IPS-11a (cell line): Measurements from ENCODE around the gene MIEN1.
A peak's percentile ranks its signal among the peaks of the same experiment; 100 is the strongest.
"Not testable (repeated sequence)": the region's sequence is repeated elsewhere in the genome, so short reads cannot be mapped to it uniquely, and the experiment has no call there.

Experiments
- H3K4me3 ChIP-seq: one replicate; pipeline ENCODE4 v1.5.1; 2013; ENCODE audit warnings: low read depth, low read length, control low read depth

The MIEN1 gene

DNA sequence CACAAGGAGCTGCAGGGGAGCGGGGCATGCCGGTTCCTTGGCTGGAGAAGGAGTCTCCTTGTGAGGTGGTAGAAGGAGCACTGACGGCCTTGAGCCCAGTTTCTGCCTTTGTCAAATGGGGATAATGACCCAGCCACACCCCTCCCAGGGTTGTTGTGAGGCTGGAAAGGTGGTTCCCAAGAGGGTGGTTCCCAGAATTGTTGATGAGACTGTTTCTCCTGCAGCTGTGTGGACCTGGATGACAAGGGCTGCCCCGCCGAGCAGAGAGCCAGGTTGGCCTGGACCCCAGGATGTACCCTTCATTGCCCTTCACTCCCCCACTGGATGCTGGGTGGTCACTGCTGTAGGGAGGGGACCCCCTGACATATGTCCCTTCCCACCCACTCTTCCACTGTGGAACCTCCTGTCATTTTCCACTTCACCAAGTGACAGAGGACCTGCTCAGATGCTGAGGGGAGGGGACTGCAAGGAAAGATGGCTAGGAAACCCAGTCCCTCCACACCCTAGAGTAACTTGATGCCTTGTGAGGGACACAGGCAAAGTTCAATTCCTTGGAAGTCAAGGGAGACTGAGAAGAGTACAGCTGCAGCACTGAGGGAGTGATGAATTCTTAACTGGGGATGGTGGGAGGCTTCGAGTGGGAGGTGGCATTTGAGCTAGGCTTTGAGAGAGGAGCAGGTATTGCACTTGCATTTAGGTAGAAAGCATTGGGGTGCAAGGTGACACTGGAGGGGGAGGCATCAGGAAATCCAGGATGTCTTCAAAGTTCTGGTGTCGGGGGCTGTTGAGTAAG, 10.6 kb downstream of the MIEN1 start:
- H3K4me3 ChIP-seq: no peak overlapping the region

DNA sequence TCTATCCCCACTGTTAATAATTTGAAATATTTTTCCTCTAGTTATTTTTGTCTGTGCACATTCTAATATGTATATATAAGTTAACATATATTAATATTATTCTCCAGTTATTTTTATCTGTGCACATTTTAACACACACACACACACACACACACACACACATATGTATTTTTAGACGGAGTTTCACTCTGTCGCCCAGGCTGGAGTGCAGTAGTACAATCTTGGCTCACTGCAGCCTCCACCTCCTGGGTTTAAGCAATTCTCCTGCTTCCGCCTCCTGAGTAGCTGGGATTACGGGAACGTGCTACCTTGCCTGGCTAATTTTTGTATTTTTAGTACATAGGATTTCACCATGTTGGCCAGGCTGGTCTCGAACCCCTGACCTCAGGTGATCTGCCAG, 12.7 kb downstream of the MIEN1 start:
- no peak overlapping the region for H3K4me3 ChIP-seq

DNA sequence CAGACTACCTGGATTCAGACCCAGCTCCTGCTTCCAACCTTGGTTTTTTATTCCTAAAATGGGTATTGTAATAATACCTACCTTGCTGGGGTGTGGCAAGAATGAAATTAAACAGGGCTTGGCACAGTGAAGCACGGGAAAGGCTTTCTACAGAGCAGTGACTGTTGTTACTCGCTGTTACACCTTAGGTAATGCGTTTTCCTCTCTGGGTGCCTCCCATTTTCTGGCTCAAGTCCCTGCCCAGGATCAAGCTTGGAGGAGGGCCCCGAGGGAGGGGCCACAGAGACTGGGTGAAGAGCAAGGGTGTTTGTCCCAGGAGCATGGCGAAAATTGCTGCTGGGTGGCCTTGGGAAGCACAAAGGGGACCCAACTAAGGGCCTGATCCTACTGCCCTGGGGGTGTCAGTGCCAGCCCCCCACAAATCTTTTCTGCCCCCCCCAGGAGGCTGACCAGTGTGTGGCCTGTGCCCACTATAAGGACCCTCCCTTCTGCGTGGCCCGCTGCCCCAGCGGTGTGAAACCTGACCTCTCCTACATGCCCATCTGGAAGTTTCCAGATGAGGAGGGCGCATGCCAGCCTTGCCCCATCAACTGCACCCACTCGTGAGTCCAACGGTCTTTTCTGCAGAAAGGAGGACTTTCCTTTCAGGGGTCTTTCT, 13.3 kb downstream of the MIEN1 start:
- no peak overlapping the region for H3K4me3 ChIP-seq

DNA sequence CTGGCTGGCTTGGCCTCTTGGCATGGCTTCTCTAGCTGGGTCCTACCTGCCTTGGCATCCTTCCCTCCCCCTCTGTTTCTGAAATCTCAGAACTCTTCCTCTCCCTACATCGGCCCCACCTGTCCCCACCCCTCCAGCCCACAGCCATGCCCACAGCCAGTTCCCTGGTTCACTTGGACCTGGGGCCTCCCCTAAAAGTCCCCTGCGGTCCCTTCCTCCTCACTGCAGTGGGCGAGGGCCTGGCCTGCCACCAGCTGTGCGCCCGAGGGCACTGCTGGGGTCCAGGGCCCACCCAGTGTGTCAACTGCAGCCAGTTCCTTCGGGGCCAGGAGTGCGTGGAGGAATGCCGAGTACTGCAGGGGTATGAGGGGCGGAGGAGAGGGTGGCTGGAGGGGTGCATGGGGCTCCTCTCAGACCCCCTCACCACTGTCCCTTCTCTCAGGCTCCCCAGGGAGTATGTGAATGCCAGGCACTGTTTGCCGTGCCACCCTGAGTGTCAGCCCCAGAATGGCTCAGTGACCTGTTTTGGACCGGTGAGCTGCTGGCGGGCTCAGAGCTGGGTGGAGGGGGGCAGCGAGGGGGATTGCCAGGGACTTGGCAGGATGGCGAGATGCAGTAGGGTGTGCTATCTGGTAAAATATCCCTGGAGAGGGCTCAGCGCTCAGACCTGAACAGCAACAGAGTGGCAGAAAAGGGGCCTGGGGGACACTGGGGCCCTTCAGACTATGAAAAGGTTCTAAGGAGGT, 14.1 kb downstream of the MIEN1 start:
- no peak overlapping the region for H3K4me3 ChIP-seq

DNA sequence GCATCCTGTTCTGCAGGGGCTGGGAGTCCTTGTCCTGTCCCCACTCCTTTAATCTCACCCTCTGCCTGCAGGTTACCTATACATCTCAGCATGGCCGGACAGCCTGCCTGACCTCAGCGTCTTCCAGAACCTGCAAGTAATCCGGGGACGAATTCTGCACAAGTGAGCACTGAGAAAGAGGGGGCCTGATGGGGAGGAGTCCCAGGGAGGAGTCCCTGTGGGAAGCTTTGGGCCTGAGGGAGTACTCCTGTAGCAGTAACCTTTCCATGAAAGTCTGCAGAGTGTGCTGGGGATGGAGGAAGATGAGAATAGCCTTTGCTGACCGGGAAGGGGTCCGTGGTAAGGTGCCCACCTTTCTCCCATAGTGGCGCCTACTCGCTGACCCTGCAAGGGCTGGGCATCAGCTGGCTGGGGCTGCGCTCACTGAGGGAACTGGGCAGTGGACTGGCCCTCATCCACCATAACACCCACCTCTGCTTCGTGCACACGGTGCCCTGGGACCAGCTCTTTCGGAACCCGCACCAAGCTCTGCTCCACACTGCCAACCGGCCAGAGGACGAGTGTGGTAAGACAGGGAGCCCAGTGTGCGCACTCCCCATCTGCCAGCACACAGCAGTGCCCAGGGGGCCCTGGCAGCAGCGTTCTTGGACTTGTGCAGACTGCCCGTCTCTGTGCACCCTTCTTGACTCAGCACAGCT, 14.8 kb downstream of the MIEN1 start:
- no peak overlapping the region for H3K4me3 ChIP-seq

DNA sequence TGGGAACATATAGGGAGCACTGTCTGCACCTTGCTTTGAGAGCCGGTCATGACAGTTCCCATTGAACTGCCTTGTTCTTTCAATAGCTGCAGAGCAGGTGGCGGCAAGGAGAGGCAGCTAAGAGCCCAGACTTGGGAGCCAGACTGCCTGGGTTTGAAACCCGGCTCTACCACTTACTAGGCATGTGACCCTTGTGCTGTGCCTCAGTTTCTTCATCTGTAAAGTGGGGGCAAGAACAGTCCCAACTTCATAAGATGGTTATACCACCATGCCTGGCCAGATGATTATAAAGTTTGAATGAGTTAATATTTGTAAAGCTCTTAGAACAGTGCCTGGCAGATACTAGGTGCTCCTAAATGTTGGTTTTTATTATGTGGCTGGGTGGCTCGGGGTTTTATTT, 16.1 kb downstream of the MIEN1 start:
- no peak overlapping the region for H3K4me3 ChIP-seq

DNA sequence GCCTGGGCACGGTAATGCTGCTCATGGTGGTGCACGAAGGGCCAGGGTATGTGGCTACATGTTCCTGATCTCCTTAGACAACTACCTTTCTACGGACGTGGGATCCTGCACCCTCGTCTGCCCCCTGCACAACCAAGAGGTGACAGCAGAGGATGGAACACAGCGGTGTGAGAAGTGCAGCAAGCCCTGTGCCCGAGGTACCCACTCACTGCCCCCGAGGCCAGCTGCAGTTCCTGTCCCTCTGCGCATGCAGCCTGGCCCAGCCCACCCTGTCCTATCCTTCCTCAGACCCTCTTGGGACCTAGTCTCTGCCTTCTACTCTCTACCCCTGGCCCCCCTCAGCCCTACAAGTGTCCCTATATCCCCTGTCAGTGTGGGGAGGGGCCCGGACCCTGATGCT, 18.5 kb downstream of the MIEN1 start:
- no peak overlapping the region for H3K4me3 ChIP-seq

DNA sequence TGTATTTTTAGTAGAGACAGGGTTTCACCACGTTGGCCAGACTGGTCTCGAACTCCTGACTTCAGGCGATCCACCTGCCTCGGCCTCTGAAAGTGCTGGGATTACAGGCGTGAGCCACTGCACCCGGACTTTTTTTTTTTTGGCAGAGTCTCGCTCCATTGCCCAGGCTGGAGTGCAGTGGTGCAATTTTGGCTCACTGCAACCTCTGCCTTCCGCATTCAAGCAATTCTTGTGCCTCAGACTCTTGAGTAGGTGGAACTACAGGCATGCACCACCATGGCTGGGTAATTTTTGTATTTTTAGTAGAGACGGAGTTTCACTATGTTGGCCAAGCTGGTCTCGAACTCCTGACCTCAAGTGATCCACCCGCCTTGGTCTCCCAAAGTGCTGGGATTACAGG, 19.3 kb downstream of the MIEN1 start:
- H3K4me3 ChIP-seq: not testable (repeated sequence)

DNA sequence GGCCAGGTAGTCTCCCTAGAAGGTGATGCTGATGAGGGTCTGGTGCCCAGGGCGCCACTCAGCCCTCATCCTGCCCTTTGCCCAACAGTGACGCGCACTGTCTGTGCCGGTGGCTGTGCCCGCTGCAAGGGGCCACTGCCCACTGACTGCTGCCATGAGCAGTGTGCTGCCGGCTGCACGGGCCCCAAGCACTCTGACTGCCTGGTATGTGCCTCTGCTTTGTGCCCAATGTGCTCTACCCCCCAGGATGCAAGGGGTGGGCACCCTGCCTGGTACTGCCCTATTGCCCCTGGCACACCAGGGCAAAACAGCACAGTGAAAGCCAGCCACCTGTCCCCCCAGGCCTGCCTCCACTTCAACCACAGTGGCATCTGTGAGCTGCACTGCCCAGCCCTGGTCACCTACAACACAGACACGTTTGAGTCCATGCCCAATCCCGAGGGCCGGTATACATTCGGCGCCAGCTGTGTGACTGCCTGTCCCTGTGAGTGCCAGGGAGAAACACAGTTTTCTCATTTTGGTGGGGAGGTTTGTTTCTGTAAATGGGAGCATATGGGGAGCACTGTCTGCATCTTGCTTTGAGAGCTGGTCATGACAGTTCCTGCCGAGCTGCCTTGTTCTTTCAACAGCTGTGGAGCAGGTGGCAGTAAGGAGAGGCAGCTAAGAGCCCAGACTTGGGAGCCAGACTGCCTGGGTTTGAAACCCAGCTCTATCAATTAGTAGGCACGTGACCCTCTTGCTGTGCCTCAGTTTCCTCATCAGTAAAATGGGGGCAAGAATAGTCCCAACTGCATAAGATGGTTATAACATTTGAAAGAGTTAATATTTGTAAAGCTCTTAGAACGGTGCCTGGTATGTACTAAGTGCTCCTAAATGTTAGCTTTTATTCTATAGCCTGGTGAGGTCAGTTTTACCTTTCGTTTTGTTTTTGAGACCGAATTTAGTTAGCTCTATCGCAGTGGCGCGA, 20.1 kb downstream of the MIEN1 start:
- no peak overlapping the region for H3K4me3 ChIP-seq

DNA sequence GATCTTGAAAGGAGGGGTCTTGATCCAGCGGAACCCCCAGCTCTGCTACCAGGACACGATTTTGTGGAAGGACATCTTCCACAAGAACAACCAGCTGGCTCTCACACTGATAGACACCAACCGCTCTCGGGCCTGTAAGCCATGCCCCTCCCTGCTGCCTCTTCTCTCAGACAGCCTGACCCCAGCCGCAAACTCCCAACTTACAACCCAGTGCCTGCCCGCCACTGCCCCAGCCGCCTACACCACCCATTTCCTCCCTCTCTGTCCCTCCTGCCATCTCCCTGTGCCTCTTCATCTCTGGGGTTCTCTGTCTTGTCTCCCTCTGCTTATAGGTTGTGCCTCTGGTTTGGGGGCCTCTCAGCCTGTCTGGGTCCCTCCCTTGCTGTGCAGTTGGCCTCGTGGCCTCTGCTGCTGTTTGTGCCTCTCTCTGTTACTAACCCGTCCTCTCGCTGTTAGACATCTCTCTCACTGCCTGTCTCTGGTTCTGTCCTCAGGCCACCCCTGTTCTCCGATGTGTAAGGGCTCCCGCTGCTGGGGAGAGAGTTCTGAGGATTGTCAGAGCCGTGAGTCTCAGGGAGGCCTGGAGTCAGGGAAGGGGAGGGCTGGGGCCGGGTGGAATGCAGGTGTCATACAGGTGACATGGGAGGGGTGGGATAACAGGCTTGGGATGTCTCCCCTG, 20.9 kb downstream of the MIEN1 start:
- H3K4me3 ChIP-seq: no peak overlapping the region

DNA sequence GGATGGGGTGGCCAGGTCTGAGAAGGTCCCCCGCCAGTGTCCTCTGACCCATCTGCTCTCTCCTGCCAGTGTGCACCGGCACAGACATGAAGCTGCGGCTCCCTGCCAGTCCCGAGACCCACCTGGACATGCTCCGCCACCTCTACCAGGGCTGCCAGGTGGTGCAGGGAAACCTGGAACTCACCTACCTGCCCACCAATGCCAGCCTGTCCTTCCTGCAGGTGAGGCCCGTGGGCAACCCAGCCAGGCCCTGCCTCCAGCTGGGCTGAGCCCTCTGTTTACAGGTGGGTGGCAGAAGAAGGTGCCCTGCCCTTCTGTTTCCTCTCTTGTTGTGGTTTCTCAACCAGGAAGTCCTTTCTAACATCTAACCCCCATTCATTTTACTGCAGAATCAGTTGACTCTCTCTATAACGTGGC, 23.4 kb downstream of the MIEN1 start:
- H3K4me3 ChIP-seq: no peak overlapping the region

DNA sequence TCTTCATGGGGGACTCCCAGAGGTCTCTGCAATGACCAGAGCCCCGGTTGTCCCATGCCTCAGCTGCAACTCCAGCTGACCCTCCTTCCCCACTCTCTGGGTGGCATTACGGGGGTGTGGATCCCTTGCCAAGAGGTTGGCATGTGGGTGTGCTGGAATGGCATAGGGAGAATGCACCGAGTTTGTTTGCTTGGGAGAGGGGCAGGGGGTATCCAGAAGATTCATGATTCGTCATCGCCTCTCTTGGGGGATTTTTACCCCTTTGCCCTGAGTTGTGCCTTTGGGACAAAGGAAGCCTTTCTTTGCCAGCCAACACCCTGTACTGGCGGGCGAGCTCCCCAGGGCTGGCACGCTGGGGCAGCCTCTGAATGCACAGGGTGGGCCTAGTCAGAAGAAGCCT, 23.9 kb downstream of the MIEN1 start:
- no peak overlapping the region for H3K4me3 ChIP-seq

DNA sequence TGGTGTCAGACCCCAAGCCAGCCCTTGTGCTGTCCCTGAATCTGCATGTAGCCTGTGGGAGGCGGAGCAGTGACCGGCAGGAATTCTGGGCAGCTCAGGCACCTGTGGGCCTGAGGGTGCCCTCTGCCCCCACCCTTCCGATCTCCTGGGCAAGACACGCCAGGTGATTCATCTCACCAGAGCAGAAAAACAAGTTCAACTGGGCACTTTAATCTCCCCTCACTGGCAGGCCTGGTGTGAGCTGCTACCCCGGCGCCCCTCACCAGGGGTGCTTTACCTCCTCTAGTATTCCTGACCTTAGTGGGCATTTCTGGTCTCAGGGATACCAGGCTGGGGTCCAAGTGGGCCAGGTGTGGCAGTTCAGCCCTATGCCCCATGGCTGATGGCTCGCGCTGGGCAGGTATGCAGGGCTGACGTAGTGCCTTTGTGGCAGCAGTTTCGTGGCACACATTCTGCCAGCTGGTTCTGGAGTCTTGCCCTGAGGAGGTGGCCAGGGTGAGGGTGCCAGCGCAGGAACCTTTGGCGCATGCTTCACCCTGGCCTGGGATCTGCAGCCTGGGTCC, 24.5 kb downstream of the MIEN1 start:
- H3K4me3 ChIP-seq: no peak overlapping the region

DNA sequence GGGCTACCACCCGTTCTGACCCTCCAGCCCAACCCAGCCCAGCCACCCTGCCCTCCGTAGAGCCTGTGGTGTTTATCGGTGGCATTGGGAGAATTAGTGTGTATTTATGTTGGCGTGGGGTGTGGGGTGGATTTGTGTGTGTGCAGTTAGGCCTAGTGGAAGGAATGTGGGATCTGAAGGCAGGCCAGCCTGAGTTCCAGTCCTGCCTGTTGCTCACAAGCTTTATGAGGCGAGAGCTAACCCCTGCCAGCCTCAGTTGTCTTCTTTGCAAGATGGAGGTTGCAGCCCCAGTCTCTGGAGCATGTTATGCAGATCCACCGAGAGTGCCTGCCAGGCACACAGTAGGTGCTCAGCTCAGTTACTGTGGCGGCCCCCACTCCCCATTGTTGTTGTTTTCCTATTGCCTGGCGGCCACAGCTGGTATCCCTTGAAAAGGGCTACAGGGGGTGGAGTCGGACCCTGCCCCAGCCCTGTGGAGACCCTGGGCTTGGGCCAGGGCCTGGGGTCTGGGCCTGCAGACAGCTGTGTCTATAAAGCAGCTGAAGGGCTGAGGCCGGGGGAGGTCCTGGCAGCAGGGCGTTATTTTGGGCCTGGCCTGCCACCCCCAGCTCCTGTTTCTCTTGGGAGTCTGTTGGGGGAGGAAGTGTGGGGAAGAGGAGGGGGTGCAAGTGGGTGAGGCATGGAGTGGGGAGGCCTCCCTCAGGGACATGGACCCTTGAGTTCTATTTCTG, 25.3 kb downstream of the MIEN1 start:
- no peak overlapping the region for H3K4me3 ChIP-seq

DNA sequence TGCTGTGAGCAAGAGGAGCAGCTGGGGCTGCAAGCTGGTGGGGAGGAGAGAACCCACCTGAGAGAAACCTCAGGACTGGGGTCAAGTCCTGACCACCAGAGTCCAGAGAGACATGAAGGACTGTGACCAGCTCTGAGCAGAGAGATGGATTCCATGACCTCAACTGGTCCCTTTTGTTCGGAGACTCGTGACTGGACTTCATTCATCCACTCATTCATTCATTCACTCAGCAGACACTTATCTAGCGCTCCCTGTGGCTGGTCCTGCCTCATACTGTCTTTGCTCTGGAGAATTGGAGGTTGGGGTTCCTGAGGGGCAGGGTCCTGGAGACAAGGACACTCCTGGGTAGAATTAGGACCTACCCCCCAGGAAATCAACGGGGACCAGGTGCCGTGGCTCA, 26.4 kb downstream of the MIEN1 start:
- no peak overlapping the region for H3K4me3 ChIP-seq

DNA sequence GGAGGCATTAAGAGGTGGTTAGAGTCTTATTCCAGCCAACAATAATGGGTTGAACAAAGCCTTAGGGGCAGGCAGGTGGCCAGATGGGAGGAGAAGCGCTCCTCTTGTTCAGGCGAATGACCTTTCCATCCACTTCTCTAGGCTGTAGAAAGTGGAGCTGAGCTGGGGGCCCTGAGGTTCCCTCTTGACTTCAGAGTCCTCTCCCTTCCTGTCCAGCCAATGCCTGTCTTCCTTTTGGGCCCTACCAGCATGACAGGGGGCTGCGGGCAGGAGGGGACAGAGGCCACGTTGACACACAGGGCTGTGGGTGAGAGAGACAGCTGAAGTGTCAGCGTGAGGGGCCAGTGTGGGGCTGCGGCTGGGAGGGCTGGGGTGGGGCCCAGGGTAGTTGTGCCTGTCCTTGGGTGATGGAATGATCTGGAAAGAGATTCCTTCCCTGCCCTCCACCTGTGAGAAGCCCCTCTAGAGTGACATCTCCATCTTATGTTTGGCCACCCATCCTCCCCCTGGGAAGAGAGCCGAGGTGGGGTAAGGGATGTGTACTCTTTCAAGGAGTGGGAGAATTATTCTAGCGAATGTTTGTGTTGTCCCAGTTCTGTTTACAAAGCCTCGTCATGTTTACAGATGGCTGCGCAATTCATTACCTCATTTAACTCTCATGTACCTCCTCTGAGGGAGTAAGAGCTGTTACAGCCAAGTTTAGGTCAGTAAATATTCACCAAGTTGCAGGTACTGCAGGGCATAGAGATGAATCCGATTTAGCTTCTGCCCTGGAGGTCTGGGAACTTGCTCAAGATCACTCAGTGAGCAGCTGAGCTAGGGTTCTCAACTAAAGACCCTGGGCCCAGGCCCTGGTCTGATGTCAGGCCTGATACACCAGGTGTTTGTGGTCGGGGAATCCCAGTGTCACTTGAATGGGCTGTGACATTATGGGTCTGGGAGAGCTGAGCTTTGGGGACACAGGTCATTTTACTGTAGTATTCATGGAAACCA, 27.1 kb downstream of the MIEN1 start:
- H3K4me3 ChIP-seq: no peak overlapping the region

DNA sequence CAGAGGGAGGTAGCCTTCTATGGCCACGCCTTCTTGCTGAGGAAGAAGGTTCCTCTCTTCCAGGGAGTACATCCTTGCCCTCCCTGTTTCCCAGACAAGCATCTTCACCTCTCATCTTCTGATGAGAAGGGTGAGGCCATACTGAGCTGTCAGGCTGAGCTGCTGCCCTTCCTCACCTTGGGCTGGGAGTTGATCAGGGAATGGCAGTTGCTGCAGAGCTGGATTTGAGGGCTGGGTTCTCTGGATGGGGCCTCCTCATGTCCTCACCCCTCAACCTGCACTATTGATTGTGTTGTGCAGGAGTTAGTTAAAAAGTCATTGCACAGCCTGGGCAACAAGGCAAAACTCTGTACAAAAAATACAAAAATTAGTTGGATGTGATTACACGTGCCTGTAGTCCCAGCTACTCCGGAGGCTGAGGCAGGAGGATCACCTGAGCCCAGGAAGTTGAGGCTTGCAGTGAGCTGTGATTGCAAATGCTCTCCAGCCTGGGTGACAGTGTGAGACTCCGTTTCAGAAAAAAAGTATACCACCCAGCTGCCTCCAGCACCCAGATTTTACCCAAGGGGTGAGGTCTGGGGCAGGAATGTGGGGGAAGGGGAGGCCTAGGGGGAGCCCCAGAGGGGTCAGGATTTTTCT, 28.4 kb downstream of the MIEN1 start:
- H3K4me3 ChIP-seq: peak overlapping the region; percentile 55
